Measurements from ENCODE around the gene TMED1. TPM values are rescaled to one million over a fixed set of nuclear protein-coding genes. Genes with fewer than 3 reads are reported as not detected.

The TMED1 gene
- total and polyA plus RNA-seq, 2 of the 4 experiments (the other 2 are of a cell fraction), result 37.6 to 41.4 TPM

GRCh38 chr19:10782795-10783194, 53.2 kb downstream of the TMED1 start:
- Histone ChIP-seq H4K91ac (ENCODE audit: insufficient read depth, low read depth, low read length) (no peak overlapping the region), H3K4ac (ENCODE audit: low read depth, low read length) (no peak overlapping the region), H3K4me1 (ENCODE audit: control insufficient read depth, insufficient read depth, low read length) (no peaks in the 10 kb centered on the region), H3K9me1 (ENCODE audit: insufficient read depth, low read length) (no peaks in the 10 kb centered on the region), H2AK9ac (replicated peaks; ENCODE audit: low read depth, low read length, poor library complexity) (peak overlapping the region; percentile 65), H2AK5ac (ENCODE audit: low read depth, low read length) (no peak overlapping the region), H3K36me3 (ENCODE audit: control insufficient read depth, insufficient read depth, low read length) (peaks cover 61% of the 10 kb centered on the region), H3K27me3 (ENCODE audit: control insufficient read depth, insufficient read depth, low read length) (no peaks in the 10 kb centered on the region), H3K27ac (ENCODE audit: insufficient read depth, low read length) (no peak overlapping the region), H4K20me1 (ENCODE audit: insufficient read depth, low read length) (no peaks in the 10 kb centered on the region), H3K56ac (ENCODE audit: extremely low read depth, insufficient read depth, low read length) (no peak overlapping the region), H3K14ac (replicated peaks; ENCODE audit: low read depth, low read length) (no peak overlapping the region), H2BK15ac (ENCODE audit: low read depth, low read length) (no peak overlapping the region), H4K8ac (ENCODE audit: low read depth in 2 of 2, low read length in 2 of 2) (no peak overlapping the region), H3K18ac (ENCODE audit: low read depth, low read length) (no peak overlapping the region), H3K4me2 (ENCODE audit: low read depth, low read length) (no peak overlapping the region), H2BK120ac (ENCODE audit: low read depth, low read length) (no peak overlapping the region), H2BK20ac (ENCODE audit: low read depth, low read length) (no peak overlapping the region), H3K4me3 (ENCODE audit: insufficient read depth, low read depth, low read length) (no peak overlapping the region), H3K23ac (ENCODE audit: low read depth, low read length) (no peak overlapping the region), H2AFZ (replicated peaks; ENCODE audit: low read length, poor library complexity) (no peak overlapping the region), H3K79me1 (ENCODE audit: low read depth in 1 of 2, low read length in 2 of 2) (peaks cover 4 to 16% of the 10 kb centered on the region in 2 experiments; a peak in 3 of 4 replicates), H4K5ac (ENCODE audit: low read depth, low read length) (no peak overlapping the region), H2BK5ac (ENCODE audit: low read depth, low read length, poor library complexity, severe bottlenecking) (no peak overlapping the region), H3K9ac (ENCODE audit: low read depth, low read length) (no peak overlapping the region), H3K9me3 (ENCODE audit: control insufficient read depth, insufficient read depth, low read length) (no peaks in the 10 kb centered on the region)
- ATAC-seq (ENCODE audit: low read depth) (no peak), DNase-seq (no peak)
- ChIA-PET POLR2A (ENCODE audit: unreplicated experiment) (no interaction called here), CTCF (no interaction called here)
- BruUV-seq (replicated peaks), result no TSS peak
- in situ Hi-C loops (cut with MboI; ENCODE audit: low sequenced_read_pairs) (no loop called here), intact Hi-C loops (cut with micrococcal nuclease) (no loop called here), dilution Hi-C loops (cut with HindIII; ENCODE audit: low sequenced_read_pairs, unreplicated experiment) (no loop called here)
- no peak for TF ChIP-seq RAD21 (IDR thresholded peaks at IDR 0.05; ENCODE audit: low read length)
- TF ChIP-seq MAFK (IDR thresholded peaks at IDR 0.05; ENCODE audit: low read depth, low read length), result no peak
- no peak for TF ChIP-seq FOS (IDR thresholded peaks at IDR 0.05; ENCODE audit: low read depth, low read length)
- TF ChIP-seq SMC3 (IDR thresholded peaks at IDR 0.05; ENCODE audit: low read depth, low read length), result no peak
- TF ChIP-seq NFE2L2 (IDR thresholded peaks at IDR 0.05; ENCODE audit: low read depth, low read length), result no peak
- no peak for TF ChIP-seq CHD1 (IDR thresholded peaks at IDR 0.05; ENCODE audit: low read depth, low read length)
- TF ChIP-seq CTCF (conservative IDR thresholded peaks at IDR 0.05; ENCODE audit: low read depth, low read length), result no peak
- TF ChIP-seq USF2 (IDR thresholded peaks at IDR 0.05; ENCODE audit: low read depth, low read length), result no peak
- no peak for TF ChIP-seq MXI1 (IDR thresholded peaks at IDR 0.05; ENCODE audit: borderline replicate concordance, low read depth, low read length)
- TF ChIP-seq POLR2A (IDR thresholded peaks at IDR 0.05; ENCODE audit: low read depth, low read length), result no peak
- TF ChIP-seq CEBPB (IDR thresholded peaks at IDR 0.05; ENCODE audit: low read depth, low read length), result no peak
- no peak for TF ChIP-seq BHLHE40 (IDR thresholded peaks at IDR 0.05; ENCODE audit: low read depth, low read length)
- no peak for TF ChIP-seq MAZ (IDR thresholded peaks at IDR 0.05; ENCODE audit: borderline replicate concordance, low read depth, low read length)
- no peak for TF ChIP-seq RCOR1 (IDR thresholded peaks at IDR 0.05; ENCODE audit: insufficient replicate concordance, low read length)
- WGBS, 2 experiments (ENCODE audit: extremely low coverage in 2 of 2, insufficient read length in 1 of 2), result 98% methylated on average over 8 of the region's 13 CpGs; no CpG with 5 or more reads in 1 of the 2 experiments
